H54 (cell line): ENCODE data around the gene SF3A2.

Experiments
- DNase-seq: peaks from one replicate; pipeline ENCODE4 v3.0.0; 2011; ENCODE audit warnings: low spot score, mixed read lengths; ENCODE audit not compliant: insufficient read length
- FAIRE-seq: peaks from 3 replicates; lab custom pipeline; 2011; peaks lifted over from hg19 to GRCh38; lab: Jason Lieb, UNC
- POLR2A ChIP-seq: IDR thresholded peaks from 2 replicates; pipeline ENCODE4 v1.6.1; 2011; ENCODE audit warnings: low read depth, mild to moderate bottlenecking, low read length

Gene SF3A2

DNA sequence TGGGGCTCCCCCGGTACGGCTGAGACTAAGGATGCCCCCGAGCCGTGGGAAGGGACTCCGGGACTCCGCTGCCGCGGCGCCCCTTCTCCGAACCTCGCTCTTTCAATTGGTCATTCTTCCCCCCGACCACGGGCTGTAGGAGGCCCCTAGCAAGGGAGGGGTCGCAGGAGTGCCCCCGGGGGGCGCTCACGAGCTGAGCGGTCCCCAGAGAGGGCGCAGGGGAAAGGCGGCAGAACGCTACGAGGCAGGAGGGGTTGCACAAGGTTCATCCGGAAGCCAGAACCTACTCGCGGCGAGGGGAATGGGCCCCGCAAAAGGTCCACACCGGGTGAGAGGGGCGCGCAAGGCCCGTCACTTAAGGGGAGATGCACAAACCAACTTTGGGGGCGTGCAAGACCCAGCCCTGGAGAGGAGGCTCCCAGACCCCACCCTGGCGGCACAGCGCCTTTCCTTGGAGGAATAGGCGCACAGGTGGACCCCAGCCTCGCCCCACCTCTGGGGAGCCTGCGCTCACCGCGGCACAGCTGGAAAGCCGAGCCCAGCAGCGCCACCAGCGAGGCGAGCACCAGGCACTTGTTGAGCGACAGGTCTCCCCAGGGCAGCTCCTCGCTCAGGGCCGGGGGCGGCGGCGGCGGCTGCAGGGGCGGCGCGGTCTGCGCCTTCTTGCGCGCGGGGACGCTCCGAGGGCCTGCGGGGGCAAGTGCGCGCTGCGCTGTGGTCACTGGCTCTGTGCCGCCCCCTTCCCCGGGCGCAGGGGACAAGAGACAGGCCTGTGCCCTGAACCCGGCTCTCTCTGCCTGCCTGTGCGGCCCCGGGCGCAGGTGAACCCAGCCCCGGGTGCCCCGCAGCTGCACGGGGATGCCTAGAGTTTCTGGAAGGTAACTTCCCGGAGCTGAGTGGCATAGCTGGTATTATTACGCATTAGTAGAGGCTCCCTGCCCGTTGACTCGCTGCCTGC, 16.8 kb downstream of the SF3A2 start:
- FAIRE-seq (no peak), DNase-seq (no peak)
- TF ChIP-seq POLR2A = no peak

DNA sequence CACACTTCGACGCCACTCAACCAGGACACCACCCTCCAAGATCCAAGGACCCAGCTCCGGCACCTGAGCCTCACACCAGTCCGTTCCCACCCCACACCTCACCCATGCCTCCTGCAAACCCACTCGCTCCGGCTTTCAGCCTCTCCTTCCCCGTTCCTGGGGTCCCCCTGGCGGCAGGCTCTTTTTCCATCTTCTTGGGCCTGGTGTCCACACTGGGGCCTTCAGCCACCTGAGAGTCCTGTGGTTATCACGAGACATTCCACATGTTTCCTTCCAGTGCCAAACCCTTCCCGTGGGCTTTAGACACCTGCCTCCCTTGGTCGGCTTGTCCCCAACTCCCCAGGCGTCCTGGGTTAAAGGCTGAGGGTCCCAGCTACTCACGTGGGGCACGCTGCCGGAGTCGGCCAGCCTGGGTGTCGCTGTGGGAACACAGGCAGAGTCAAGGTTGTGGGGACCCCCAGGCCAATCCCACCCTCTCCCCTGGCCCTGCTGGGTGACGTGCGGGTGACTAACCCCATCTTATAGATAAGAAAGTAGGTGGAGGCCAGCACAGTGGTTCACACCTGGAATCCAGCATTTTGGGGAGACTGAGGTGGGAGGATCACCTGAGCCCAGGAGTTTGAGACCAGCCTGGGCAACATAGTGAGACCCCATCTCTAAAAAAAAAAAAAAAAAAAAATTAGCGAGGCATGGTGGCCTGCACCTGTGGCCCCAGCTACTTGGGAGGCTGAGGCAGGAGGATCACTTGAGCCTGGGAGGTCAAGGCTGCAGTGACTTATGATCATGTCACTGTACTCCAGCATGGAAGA, 17.6 kb downstream of the SF3A2 start:
- DNase-seq = no peak
- FAIRE-seq = no peak
- no peak for TF ChIP-seq POLR2A

- DNase-seq = no peak
Measured at GRCh38 chr19:2255112-2255845, 18.7 kb downstream of the SF3A2 start.

DNA sequence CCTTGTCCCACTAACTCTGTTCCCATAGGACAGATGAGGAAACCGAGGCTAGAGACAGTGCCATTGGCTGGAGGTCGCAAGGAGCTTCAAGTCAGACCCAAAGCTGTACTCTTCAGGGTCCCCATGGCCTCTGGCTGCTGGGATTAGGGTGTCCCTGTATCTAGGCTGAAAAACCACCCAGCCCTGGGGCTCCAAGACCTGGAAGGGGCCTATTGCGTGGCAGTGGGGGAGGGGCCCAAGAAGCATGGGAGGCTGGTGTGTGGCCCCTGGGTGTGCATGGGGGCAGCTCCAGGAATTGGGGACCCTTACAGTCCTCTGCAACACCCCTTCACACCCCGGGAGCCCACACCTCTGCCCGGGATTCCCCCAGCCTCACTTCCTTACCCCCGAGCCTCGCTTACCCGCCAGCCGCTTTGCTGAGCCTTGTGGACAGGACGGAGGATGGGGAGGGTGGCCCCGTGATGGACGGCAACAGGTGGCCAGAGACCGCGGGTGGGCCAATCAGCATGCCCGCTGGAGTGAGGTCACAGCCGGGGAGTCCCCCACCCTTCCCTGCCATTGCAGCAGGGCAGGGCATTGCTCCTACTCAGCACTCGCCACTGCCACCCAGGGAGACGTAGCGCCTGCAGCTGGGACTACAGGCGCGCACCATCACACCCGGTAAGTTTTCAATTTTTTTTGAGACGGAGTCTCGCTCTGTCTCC, 19.5 kb downstream of the SF3A2 start, which contains the start of gene JSRP1:
Gene JSRP1 (minus strand): TSS at position 436 of the 704 bp plus-strand sequence. CDS start 1,103 bp downstream, outside the sequence.
- DNase-seq (no peak), FAIRE-seq (no peak)
- TF ChIP-seq POLR2A = no peak

More at GRCh38 chr19:2255112-2255845, 18.7 kb downstream of the SF3A2 start:
- FAIRE-seq = no peak
- TF ChIP-seq POLR2A = no peak

DNA sequence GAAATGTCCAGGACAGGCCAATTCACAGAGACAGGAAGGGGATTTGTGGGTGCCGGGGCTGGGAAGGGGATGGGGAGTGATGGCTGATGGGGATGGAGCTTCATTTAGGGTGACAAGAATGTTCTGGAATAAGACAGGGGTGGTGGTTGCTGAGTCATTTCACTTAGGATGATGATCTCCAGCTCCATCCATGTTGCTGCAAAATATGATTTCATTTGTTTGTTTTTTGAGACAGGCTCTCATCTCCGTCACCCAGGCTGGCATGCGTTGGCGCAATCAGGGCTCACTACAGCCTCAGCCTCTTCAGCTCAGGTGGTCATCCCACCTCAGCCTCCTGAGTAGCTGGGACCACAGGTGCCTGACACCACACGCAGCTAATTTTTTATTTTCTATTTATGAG, 22.7 kb downstream of the SF3A2 start:
- FAIRE-seq (no peak), DNase-seq (no peak)

DNA sequence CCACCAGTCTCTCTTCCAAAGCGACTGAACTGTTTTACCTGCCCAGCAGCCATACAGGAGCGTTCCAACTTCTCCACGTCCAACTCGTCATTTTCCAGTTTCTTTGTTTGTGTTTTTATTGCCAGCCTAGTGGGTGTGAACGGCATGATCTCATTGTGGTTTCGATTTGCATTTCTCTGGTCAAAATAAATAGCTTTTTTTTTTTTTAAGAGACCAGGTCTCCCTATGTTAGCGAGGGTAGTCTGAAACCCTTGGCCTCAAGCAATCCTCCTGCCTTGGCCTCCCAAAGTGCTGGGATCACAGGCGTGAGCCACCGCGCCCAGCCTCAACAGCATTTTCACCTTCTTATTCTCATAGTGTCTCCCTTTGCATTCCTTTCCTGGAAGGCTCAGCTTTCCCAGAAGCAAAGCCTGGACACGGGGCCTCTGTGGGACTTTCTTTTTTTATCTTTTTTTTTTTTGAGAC, 23.7 kb downstream of the SF3A2 start:
- TF ChIP-seq POLR2A = no peak
- FAIRE-seq (no peak), DNase-seq (no peak)

More for the DNA sequence above, 22.7 kb downstream of the SF3A2 start:
- TF ChIP-seq POLR2A = no peak

- FAIRE-seq (no peak), DNase-seq (no peak)
- TF ChIP-seq POLR2A = no peak
Measured at GRCh38 chr19:2261438-2262172, 25.0 kb downstream of the SF3A2 start.

DNA sequence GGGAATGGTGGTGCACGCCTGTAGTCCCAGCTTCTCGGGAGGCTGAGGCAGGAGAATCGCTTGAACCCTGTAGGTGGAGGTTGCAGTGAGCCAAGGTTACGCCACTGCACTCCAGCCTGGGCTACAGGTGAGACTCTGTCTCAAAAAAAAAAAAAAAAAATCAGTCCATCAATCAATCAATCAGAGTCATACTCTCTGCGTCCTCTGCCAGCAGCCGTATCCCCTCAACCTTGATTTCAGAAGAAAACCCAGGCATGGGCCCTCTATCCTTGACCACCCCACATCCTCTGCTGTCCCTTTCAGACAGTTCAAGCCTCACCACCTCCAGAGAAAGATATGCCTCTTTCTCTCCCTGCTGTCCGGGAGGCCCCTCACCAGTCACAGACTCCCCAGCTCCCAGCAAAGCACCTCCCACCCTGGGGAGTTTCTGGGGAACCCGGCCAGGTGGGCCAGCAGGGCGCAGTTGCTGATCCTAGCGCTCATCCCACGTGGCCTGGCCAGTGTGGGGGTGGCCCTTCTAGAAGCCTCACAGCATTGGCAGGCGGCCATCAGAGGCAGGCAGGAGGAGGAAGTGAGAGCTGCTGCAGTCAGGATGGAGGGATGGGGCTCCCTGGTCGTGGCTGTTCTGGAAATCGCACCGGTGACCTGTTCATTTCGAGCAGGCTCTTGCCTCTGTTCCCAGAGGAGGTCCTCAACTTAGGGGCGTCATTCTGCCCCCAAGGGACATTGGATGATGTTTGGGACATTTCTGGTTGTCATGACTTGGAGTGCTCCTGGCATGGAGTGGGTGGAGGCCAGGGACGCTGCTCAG, 29.8 kb downstream of the SF3A2 start:
- DNase-seq (no peak), FAIRE-seq (no peak)
- no peak for TF ChIP-seq POLR2A

- FAIRE-seq = no peak
- TF ChIP-seq POLR2A = no peak
- no peak for DNase-seq
Measured at GRCh38 chr19:2268480-2268830, 31.8 kb downstream of the SF3A2 start.

DNA sequence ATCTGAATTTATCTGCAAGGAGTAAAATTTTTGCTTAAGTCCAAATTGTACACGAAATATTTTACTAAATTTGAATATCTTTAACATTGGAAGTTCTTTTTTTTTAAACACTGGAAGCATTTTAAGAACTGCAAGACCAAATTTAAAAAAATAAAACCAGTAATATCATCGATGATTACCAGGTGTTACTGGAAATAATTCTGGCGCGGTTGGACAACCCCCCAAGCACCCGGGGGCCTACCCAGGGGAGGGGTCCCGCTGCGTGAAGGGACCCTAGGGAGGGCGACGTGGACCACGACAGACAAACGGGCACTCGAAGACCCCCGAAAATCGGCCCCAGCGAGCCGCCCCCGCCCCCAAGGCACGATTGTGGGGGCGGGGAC, 32.2 kb downstream of the SF3A2 start:
- no peak for FAIRE-seq
- no peak for TF ChIP-seq POLR2A
- no peak for DNase-seq

GRCh38 chr19:2269244-2270156, 32.9 kb downstream of the SF3A2 start:
- DNase-seq (peak; percentile 100), FAIRE-seq (no peak)
- TF ChIP-seq POLR2A = peak; percentile 97

DNA sequence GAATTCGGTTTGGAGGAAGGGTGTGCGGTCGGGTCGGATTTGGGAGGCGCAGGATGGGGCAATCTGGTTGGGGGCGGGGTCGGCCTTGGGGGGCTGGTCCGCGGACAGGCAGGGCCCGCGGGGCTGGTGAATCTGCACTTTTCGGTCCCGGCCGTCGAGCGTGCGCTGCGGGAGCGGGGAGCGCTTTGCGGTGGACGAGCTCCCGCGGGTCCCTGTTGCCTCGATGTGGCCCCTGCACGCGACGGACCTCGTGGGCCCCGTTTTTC, 33.5 kb downstream of the SF3A2 start:
- no peak for FAIRE-seq
- DNase-seq = no peak
- TF ChIP-seq POLR2A = no peak
